ENCODE results near the gene SNX27.
"Not testable (repeated sequence)": the region's sequence is repeated elsewhere in the genome, so short reads cannot be mapped to it uniquely, and the experiment has no call there.

SNX27 gene

DNA sequence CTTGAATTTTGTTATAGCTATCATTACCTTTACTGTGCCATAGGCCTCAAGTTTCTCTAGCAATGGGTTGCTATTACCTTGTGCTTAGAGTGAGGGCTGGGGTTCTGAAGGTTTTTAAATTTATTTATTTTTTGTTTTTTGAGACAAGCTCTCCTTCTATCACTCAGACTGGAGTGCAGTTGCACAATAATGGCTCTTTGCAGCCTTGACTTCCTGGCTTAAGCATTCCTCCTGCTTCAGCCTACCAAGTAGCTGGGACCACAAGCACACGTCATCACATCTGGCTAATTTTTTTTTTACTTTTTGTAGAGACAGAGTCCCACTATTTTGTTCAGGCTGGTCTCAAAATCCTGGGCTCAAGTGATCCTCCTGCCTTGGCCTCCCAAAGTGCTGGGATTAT, 41.5 kb downstream of the SNX27 start:
- ATAC-seq = no peak
- Mint-ChIP-seq H3K36me3 (peaks cover 28% of the 10 kb centered on the region), H3K27me3 (no peaks in the 10 kb centered on the region), H3K4me1 (peaks cover 24% of the 10 kb centered on the region), H3K9me3 (no peaks in the 10 kb centered on the region), H3K4me3 (no peak overlapping the region), H3K27ac (no peak overlapping the region)

DNA sequence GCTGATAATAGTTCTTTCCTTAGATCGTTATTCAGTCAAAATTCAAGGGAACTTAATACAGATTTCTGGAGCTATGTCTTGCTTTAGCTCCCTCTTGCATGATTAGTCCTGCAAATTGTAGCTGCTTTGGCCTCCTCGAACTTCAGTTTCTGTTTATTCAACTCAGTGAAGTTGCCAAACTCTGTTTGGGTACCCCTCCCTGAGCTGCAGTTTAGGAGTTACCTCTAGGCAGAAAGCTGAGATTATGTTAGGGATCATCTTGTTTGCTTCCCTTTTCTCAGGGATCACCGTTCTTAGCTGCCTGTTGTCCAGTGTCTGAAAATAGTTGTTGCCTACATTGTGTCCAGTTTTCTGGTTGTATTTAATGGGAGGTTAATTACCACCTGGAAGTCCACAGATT, 43.5 kb downstream of the SNX27 start:
- H3K27ac Mint-ChIP-seq = no peak overlapping the region

DNA sequence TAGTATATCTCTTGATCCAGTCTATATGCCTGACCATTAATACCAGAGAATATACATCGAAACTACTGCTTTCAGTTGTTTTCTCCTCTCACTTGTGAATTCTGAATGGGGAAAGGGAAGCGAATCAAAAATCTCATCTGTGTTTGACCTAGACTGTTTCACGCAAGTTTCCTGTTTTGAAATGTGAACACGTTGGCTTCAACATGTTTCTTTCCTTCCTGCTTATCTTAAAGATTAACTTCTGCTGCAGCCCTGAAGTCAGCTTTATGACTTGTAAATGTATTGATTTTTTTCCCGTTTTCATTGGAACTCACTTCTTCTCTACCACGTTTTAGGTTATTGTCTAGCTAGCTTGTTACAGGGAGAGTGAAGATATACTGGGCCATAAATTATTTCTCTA, 49.9 kb downstream of the SNX27 start:
- Mint-ChIP-seq H3K4me1 (peaks cover 2% of the 10 kb centered on the region), H3K36me3 (peaks cover 49% of the 10 kb centered on the region), H3K9me3 (no peaks in the 10 kb centered on the region), H3K4me3 (no peak overlapping the region), H3K27me3 (no peaks in the 10 kb centered on the region), H3K27ac (no peak overlapping the region)
- ATAC-seq = no peak

More for the DNA sequence above, 43.5 kb downstream of the SNX27 start:
- Mint-ChIP-seq H3K4me1 (peaks cover 24% of the 10 kb centered on the region), H3K9me3 (no peaks in the 10 kb centered on the region), H3K4me3 (no peak overlapping the region), H3K27me3 (no peaks in the 10 kb centered on the region), H3K36me3 (peaks cover 32% of the 10 kb centered on the region)
- ATAC-seq = no peak

DNA sequence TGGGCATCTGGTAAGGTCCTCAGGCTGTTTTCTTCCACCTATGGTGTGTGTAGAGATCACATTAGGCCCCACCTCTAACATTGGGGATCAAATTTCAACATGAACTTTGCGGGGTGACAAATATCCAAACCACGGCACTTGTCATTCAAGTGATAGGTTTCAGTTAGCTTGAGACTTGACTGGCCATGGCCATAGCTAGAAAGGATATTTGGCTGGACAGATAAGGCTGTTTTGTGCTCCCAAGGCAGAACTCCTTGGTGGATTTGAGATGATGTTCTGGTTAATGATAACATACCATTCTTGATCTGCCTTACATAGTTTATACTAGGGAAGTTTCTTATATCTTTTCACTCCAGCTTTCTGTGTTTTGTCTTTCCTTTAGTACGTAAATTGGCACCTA, 56.2 kb downstream of the SNX27 start:
- Mint-ChIP-seq H3K4me3 (no peak overlapping the region), H3K27ac (no peak overlapping the region), H3K4me1 (peaks cover 4% of the 10 kb centered on the region), H3K9me3 (peaks cover 7% of the 10 kb centered on the region), H3K27me3 (no peaks in the 10 kb centered on the region), H3K36me3 (peaks cover 60% of the 10 kb centered on the region)
- ATAC-seq = no peak

DNA sequence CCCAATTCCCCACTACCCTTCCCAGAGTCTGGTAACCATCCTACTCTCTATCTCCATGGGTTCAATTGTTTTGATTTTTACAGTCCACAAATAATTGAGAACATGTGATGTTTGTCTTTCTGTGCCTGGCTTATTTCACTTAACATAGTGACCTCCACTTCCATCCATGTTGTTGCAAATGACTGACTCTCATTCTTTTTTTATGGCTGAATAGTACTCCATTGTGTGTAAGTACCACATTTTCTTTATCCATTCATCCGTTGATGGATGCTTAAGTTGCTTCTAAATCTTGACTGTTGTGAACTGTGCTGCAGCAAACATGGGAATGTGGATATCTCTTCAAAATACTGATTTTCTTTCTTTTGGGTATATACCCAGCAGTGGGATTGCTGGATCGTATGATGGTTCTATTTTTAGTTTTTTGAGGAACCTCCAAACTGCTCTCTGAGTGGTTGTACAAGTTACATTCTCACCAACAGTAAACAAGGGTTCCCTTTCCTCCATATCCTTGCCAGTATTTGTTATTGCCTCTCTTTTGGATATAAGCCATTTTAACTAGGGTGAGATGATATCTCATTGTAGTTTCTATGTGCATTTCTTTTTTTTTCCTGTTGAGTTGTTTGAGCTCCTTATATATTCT, 58.3 kb downstream of the SNX27 start:
- H3K4me3 Mint-ChIP-seq, H3K27me3 Mint-ChIP-seq, H3K27ac Mint-ChIP-seq, ATAC-seq, H3K9me3 Mint-ChIP-seq, H3K4me1 Mint-ChIP-seq: not testable (repeated sequence)
- H3K36me3 Mint-ChIP-seq = peaks cover 70% of the 10 kb centered on the region

DNA sequence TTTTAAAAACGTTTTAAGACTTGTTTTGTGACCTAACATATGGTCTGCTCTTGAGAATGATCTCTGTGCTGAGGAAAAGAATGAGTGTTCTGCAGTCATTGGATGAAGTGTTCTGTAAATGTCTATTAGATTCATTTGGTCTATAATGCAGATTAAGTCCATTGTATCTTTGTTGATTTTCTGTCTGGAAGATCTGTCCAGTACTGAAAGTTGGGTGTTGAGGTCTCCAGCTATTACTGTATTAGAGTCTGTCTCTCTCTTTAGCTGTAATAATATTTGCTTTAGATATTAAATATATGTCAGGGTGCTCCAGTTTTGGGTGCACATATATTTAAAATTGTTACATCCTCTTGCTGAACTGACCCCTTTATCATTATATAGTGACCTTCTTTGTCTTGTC, 61.6 kb downstream of the SNX27 start:
- Mint-ChIP-seq H3K4me1 (no peaks in the 10 kb centered on the region), H3K36me3 (peaks cover 76% of the 10 kb centered on the region), H3K4me3 (no peak overlapping the region), H3K9me3 (peaks cover 7% of the 10 kb centered on the region), H3K27ac (no peak overlapping the region), H3K27me3 (no peaks in the 10 kb centered on the region)
- no peak for ATAC-seq

DNA sequence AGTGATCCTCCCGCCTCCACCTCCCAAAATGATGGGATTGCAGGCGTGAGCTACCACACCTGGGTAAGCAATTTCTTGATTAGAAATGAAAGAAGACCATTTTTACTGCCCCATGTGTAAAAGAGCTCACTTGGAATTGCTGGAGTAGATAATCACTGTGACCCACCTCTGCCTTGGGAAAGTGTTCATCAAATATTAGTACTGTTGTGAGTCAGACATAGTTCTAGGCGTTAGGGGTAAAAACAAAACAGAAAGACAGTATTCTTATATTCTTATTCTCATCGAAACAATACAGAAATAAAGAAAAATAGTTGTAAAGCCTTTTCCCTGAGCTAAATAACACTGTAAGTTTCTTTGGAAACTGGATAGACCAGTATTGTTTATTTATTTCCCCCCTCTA, 68.5 kb downstream of the SNX27 start:
- no peak overlapping the region for H3K4me3 Mint-ChIP-seq
- H3K36me3 Mint-ChIP-seq = peaks cover 39% of the 10 kb centered on the region
- H3K27me3 Mint-ChIP-seq = no peaks in the 10 kb centered on the region
- H3K9me3 Mint-ChIP-seq = no peaks in the 10 kb centered on the region
- H3K27ac Mint-ChIP-seq = no peak overlapping the region
- ATAC-seq = no peak
- H3K4me1 Mint-ChIP-seq = peaks cover 6% of the 10 kb centered on the region

DNA sequence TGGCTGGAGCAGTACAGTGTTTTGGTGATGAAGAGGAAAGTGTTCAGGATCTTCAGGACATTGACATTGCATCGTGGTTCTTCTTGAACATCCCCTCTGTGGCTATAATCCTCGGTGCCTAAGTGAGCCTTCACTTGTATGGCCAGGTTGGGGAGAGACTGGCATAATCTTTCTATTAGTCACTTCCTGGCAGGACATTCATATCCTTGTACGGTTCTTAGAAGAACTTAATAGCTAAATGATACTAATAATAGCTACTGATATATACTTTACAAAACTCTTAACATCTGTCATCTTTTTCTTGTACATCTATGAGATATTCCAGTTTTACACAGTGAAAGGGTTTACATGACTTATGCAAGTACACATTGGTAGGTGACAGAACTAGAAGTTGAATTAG, 69.0 kb downstream of the SNX27 start:
- no peak for ATAC-seq
- Mint-ChIP-seq H3K4me3 (no peak overlapping the region), H3K27ac (no peak overlapping the region), H3K4me1 (peaks cover 6% of the 10 kb centered on the region), H3K27me3 (no peaks in the 10 kb centered on the region), H3K36me3 (peaks cover 39% of the 10 kb centered on the region), H3K9me3 (no peaks in the 10 kb centered on the region)

DNA sequence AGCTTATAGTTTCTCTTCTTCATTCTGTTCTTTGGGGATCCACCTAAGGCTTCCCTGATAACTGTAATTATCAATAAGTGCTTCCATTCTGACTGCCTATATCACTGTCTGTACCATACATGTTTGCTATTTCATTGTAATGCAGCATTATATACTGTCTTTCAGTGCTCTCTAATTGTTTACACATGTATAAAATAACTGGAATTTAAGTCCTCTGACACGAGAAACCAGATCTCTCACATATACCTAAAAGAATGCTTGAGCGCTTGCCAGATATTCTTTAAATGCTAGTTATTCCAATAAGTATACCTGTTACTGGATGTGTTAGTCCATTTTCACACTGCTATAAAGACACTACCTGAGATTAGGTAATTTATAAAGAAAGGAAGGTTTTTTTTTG, 70.1 kb downstream of the SNX27 start:
- no peaks in the 10 kb centered on the region for H3K27me3 Mint-ChIP-seq
- no peak overlapping the region for H3K4me3 Mint-ChIP-seq
- no peaks in the 10 kb centered on the region for H3K9me3 Mint-ChIP-seq
- peaks cover 6% of the 10 kb centered on the region for H3K4me1 Mint-ChIP-seq
- no peak for ATAC-seq
- H3K36me3 Mint-ChIP-seq = peaks cover 43% of the 10 kb centered on the region
- H3K27ac Mint-ChIP-seq = no peak overlapping the region

DNA sequence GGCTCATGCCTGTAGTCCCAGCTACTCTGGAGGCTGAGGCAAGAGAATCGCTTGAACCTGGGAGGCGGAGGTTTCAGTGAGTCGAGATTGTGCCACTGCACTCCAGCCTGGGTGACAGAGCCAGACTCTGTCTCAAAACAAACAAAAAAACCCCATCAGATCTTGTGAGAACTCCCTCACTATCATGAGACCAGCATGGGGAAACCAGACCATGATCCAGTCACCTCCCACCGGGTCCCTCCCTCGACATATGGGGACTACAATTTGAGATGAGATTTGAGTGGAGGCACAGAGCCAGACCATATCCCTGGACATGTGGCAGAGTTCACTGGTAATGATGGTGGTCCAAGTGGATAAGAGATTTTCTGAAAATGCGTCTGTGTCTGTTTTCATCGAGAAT, 71.1 kb downstream of the SNX27 start:
- not testable (repeated sequence) for ATAC-seq, H3K4me1 Mint-ChIP-seq, H3K9me3 Mint-ChIP-seq, H3K4me3 Mint-ChIP-seq, H3K27me3 Mint-ChIP-seq, H3K27ac Mint-ChIP-seq
- peaks cover 42% of the 10 kb centered on the region for H3K36me3 Mint-ChIP-seq

DNA sequence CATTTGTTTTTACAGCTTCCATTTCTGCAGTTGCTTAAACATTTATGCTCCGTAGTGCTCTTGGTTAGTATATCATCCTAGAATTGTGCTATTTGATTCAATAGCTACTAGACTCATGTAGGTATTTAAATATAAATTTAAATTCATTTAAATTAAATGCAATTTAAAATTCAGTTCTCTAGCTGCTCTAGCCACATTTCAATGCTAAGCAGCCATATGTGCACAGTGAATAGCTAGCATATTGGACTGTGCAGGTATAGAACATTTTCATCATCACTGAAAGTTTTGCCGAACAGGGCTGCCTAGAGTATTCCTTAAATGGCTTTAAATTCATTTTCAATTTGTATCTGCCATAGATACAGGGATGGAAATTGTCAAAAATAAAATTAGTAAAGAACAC, 72.3 kb downstream of the SNX27 start:
- H3K9me3 Mint-ChIP-seq = no peaks in the 10 kb centered on the region
- no peak overlapping the region for H3K4me3 Mint-ChIP-seq
- H3K4me1 Mint-ChIP-seq = peaks cover 6% of the 10 kb centered on the region
- H3K27me3 Mint-ChIP-seq = no peaks in the 10 kb centered on the region
- no peak for ATAC-seq
- H3K36me3 Mint-ChIP-seq = peaks cover 34% of the 10 kb centered on the region
- no peak overlapping the region for H3K27ac Mint-ChIP-seq

DNA sequence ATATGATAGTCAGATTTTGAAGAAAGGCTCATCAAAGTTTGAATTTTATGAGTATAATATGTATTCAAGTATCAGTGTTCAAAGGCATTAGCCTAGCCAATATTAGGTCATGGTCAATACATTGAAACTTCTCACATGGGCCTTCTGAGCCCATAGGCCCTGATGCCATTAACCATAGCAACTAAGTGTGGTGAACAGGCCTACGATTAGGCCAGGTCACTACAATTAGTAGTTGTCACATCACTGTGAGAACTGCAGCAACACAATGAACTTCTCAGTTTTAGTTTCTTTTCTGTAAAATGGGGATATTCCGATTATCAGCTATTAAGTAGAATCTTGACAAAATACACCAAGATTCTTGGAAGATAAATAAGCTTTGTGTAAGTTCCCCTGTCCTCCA, 74.7 kb downstream of the SNX27 start:
- Mint-ChIP-seq H3K36me3 (peaks cover 19% of the 10 kb centered on the region), H3K4me3 (no peak overlapping the region), H3K27ac (no peak overlapping the region), H3K27me3 (no peaks in the 10 kb centered on the region), H3K4me1 (peaks cover 5% of the 10 kb centered on the region), H3K9me3 (no peaks in the 10 kb centered on the region)
- ATAC-seq = no peak

DNA sequence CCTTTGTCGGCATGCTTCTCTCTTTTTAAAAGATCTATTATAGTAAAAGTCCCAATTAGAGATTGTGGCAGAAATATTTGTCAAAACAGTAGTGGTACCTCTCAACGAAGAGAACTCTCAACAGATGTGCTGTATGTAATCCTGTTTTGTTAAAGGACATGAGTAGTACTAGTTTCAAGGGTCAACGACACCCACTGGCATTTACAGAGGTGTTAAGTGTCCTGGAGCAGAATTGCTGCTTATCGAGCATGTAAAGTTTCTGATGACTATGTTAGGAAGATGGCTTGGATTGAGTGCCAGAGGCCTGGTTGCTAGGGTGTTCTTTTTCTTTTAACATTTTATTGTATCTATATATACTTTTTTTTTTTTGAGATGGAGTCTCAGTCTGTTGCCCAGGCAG, 77.6 kb downstream of the SNX27 start:
- no peaks in the 10 kb centered on the region for H3K27me3 Mint-ChIP-seq
- H3K4me1 Mint-ChIP-seq = peaks cover 7% of the 10 kb centered on the region
- H3K27ac Mint-ChIP-seq = no peak overlapping the region
- no peaks in the 10 kb centered on the region for H3K9me3 Mint-ChIP-seq
- H3K36me3 Mint-ChIP-seq = peaks cover 35% of the 10 kb centered on the region
- no peak overlapping the region for H3K4me3 Mint-ChIP-seq
- no peak for ATAC-seq

DNA sequence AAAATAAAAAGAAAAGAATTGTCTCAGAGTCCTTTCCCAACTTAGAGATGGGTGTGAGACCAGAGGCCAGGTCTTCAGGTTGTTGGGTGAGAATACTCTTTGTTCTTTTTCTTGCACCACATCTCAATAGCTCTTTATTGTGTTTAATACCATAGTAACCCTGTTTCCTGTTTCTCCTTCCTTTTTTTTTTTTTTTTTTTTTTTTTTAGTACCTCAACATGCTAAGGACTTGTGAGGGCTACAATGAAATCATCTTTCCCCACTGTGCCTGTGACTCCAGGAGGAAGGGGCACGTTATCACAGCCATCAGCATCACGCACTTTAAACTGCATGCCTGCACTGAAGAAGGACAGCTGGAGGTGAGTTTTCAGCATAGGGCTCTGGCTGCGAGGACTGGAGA, 80.4 kb downstream of the SNX27 start:
- no peak overlapping the region for H3K27ac Mint-ChIP-seq
- ATAC-seq = no peak
- H3K4me1 Mint-ChIP-seq = peaks cover 7% of the 10 kb centered on the region
- H3K36me3 Mint-ChIP-seq = peaks cover 54% of the 10 kb centered on the region
- H3K4me3 Mint-ChIP-seq = no peak overlapping the region
- H3K9me3 Mint-ChIP-seq = no peaks in the 10 kb centered on the region
- no peaks in the 10 kb centered on the region for H3K27me3 Mint-ChIP-seq

DNA sequence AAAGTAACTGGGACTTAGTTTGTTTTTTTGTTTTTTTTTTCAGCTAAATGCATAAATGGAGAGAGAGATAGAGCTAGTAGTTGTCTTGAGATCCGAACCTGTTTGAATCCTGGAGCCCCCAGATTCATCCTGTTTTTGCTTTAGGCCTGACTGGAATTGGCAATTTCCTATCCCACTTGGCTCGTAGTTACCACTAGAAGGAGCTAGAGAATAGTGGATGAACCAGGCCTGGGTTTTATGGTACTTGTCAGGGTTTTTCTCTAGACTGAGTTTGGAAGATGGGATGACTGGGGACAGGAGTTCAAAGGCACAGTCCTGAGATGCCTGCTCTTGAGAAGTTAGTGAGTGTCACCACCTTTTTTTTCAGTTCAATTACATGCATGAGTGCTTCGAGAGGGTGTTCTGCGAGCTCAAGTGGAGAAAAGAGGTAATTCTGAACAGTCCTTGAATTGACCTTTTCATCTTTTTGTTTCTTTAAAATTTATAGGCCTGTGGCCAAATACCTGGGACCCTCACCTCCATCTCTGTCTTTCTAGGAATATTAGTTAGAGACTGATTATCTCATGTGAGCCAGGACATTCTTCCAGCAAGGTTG, 81.3 kb downstream of the SNX27 start:
- no peak for ATAC-seq
- no peak overlapping the region for H3K4me3 Mint-ChIP-seq
- H3K27ac Mint-ChIP-seq = no peak overlapping the region
- H3K9me3 Mint-ChIP-seq = no peaks in the 10 kb centered on the region
- peaks cover 7% of the 10 kb centered on the region for H3K4me1 Mint-ChIP-seq
- H3K36me3 Mint-ChIP-seq = peaks cover 63% of the 10 kb centered on the region
- no peaks in the 10 kb centered on the region for H3K27me3 Mint-ChIP-seq

DNA sequence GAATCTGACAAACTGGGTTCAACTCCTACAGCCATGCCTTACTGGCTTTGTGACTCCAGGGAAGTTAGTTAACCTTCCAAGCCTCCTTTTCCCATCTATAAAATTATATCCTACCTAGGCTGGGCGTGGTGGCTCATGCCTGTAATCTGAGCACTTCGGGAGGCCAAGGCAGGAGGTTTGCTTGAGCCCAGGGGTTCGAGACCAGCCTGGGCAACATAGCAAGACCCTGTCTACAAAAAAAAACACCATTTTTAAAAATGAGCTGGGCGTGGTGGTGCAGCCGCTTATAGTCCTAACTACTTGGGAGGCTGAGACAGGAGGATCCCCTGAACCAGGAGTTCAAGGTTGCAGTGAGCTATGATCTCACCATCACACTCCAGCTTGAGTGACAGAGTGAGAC, 89.7 kb downstream of the SNX27 start:
- H3K36me3 Mint-ChIP-seq = peaks cover 43% of the 10 kb centered on the region
- peaks cover 19% of the 10 kb centered on the region for H3K4me1 Mint-ChIP-seq
- no peak overlapping the region for H3K27ac Mint-ChIP-seq
- H3K27me3 Mint-ChIP-seq = peaks cover 9% of the 10 kb centered on the region
- H3K4me3 Mint-ChIP-seq = no peak overlapping the region
- H3K9me3 Mint-ChIP-seq = no peaks in the 10 kb centered on the region
- ATAC-seq = no peak
